OCI-LY7 (cell line): ENCODE results near the gene ANO8. TPM values are rescaled to one million over a fixed set of nuclear protein-coding genes. Genes with fewer than 3 reads are reported as not detected.

Experiments
- BruUV-seq: library from RNA; stranded (reverse); fragments of 400-500 nt; replicated peaks from 2 replicates; lab custom pipeline; 2021; lab: Mats Ljungman, UMichigan
- CTCF ChIA-PET: fragments of 300-600 bp; sonication (Branson Sonifier 250); formaldehyde crosslinking; loops from one replicate; lab custom pipeline; 2022; ENCODE audit warnings: antibody characterized with exemption; ENCODE audit not compliant: unreplicated experiment; lab: Charles Lee
- POLR2A ChIA-PET: fragments of 300-600 bp; sonication (Branson Sonifier 250); formaldehyde crosslinking; loops from one replicate; lab custom pipeline; 2022; ENCODE audit warnings: antibody characterized with exemption; lab: Charles Lee
- DNase-seq: peaks from one replicate; pipeline ENCODE4 v3.0.0-alpha.2; 2015; ENCODE audit warnings: low spot score
- H2AFZ ChIP-seq: fragments of 200-600 bp; sonication (generic), shearing (Covaris generic); 2 replicates; pipeline ENCODE4 v1.6.1; 2014; ENCODE audit warnings: mild to moderate bottlenecking, antibody characterized with exemption, low read length, moderate library complexity
- H3K27ac ChIP-seq: fragments of 200-600 bp; sonication (generic); 2 replicates; pipeline ENCODE4 v1.5.1; 2014; ENCODE audit warnings: mixed run types, low read depth, mild to moderate bottlenecking, moderate library complexity, low read length, inconsistent platforms; ENCODE audit not compliant: poor library complexity, severe bottlenecking
- H3K36me3 ChIP-seq: fragments of 200-600 bp; sonication (generic); 2 replicates; pipeline ENCODE4 v1.6.1; 2014; ENCODE audit warnings: mild to moderate bottlenecking, antibody characterized with exemption, low read length, moderate library complexity, mixed read lengths; ENCODE audit not compliant: insufficient read depth
- H3K4me1 ChIP-seq: fragments of 200-600 bp; sonication (generic); 2 replicates; pipeline ENCODE4 v1.5.1; 2014; ENCODE audit warnings: mild to moderate bottlenecking, low read length; ENCODE audit not compliant: insufficient read depth, poor library complexity, severe bottlenecking
- H3K4me2 ChIP-seq: fragments of 200-600 bp; sonication (generic); 2 replicates; pipeline ENCODE4 v1.6.1; 2014; ENCODE audit warnings: mild to moderate bottlenecking, low read length
- H3K4me3 ChIP-seq: fragments of 200-600 bp; sonication (generic); 2 replicates; pipeline ENCODE4 v1.5.1; 2014; ENCODE audit warnings: mild to moderate bottlenecking, low read depth, low read length; ENCODE audit not compliant: poor library complexity, severe bottlenecking
- H3K79me2 ChIP-seq: fragments of 200-600 bp; sonication (generic); 2 replicates; pipeline ENCODE4 v1.6.1; 2016; ENCODE audit warnings: low read depth, mild to moderate bottlenecking, low read length, moderate library complexity, mixed read lengths; ENCODE audit not compliant: insufficient read depth
- H3K9me2 ChIP-seq: fragments of 200-600 bp; sonication (generic); 2 replicates; pipeline ENCODE4 v1.6.1; 2016; ENCODE audit warnings: mild to moderate bottlenecking, low read length, mixed read lengths; ENCODE audit not compliant: insufficient read depth
- H3K9me3 ChIP-seq: fragments of 200-600 bp; sonication (generic); 2 replicates; pipeline ENCODE4 v1.6.1; 2014; ENCODE audit warnings: mild to moderate bottlenecking, mixed run types, low read length, mixed read lengths
- H4K20me1 ChIP-seq: fragments of 200-600 bp; sonication (generic); 2 replicates; pipeline ENCODE4 v1.6.1; 2014; ENCODE audit warnings: mild to moderate bottlenecking, antibody characterized with exemption, low read length, moderate library complexity, mixed read lengths; ENCODE audit not compliant: insufficient read depth
- CTCF ChIP-seq: fragments of 200-600 bp; sonication (generic); conservative IDR thresholded peaks from 2 replicates; pipeline ENCODE4 v1.5.1; 2014; ENCODE audit warnings: mild to moderate bottlenecking, antibody characterized with exemption, low read length, moderate library complexity, mixed read lengths
- EZH2phosphoT487 ChIP-seq: fragments of 200-600 bp; sonication (generic); IDR thresholded peaks from 2 replicates; pipeline ENCODE4 v1.6.1; 2018; ENCODE audit warnings: low read depth, borderline replicate concordance, mild to moderate bottlenecking, mixed run types, antibody characterized with exemption, low read length, moderate library complexity, mixed read lengths
- intact Hi-C: fragments of 100-400 bp; cut with micrococcal nuclease; formaldehyde crosslinking; loops from one replicate; pipeline ENCODE4 v1.10.0; 2022; ENCODE audit not compliant: unreplicated experiment
- total RNA-seq, 2 experiments: library from RNA; depleted of rRNA in 1 of 2; stranded (reverse); fragments of >200 nt in 1 of 2; shearing (Covaris generic) in 1 of 2; gene quantifications; 2 replicates each; pipeline ENCODE4 v1.2.3, GENCODE V29; 2014 to 2022

Gene ANO8
- total RNA-seq, 2 experiments from 2014 or later, result 4.3 to 13.5 TPM

- Histone ChIP-seq H3K9me3 (no peaks in the 10 kb centered on the region), H2AFZ (no peak overlapping the region), H3K27ac (no peak overlapping the region), H4K20me1 (no peaks in the 10 kb centered on the region), H3K4me1 (peaks cover 31% of the 10 kb centered on the region), H3K79me2 (no peaks in the 10 kb centered on the region), H3K36me3 (peaks cover 17% of the 10 kb centered on the region), H3K4me3 (no peak overlapping the region), H3K4me2 (no peak overlapping the region), H3K9me2 (no peaks in the 10 kb centered on the region)
- BruUV-seq, result no TSS peak
- TF ChIP-seq CTCF (no peak), EZH2phosphoT487 (no peak)
- POLR2A ChIA-PET, result interaction anchor here (0.9 kb wide), 1 partner anchor 26 kb away, joined by 3 read pairs; no protein-coding TSS in a partner anchor
- intact Hi-C loops, result loop anchor here (2.0 kb wide), 1 partner anchor 119 kb away; no protein-coding TSS in a partner anchor
- DNase-seq, result no peak
- CTCF ChIA-PET, result no interaction called here
Observed at GRCh38 chr19:17347361-17347760, 12.7 kb upstream of the ANO8 start.

- H3K4me2 ChIP-seq, result no peak overlapping the region
- no peak overlapping the region for H3K27ac ChIP-seq
- TF ChIP-seq CTCF (peak; percentile 88), EZH2phosphoT487 (no peak)
- peaks cover 25% of the 10 kb centered on the region for H3K4me1 ChIP-seq
- ChIA-PET CTCF (interaction anchor here (1.1 kb wide), 1 partner anchor 14 kb away, joined by 4 read pairs; no protein-coding TSS in a partner anchor), POLR2A (interaction anchor here (0.5 to 0.8 kb wide), 2 partner anchors 21 to 59 kb away, joined by 3 read pairs; partner anchors contain the start of gene BST2)
- H3K79me2 ChIP-seq, result no peaks in the 10 kb centered on the region
- H3K9me3 ChIP-seq, result no peaks in the 10 kb centered on the region
- H3K4me3 ChIP-seq, result no peak overlapping the region
- intact Hi-C loops, result loop anchor here (1.0 to 2.0 kb wide), 2 partner anchors 40 to 121 kb away; no protein-coding TSS in a partner anchor
- no peaks in the 10 kb centered on the region for H4K20me1 ChIP-seq
- peak; percentile 75 for DNase-seq
- peaks cover 28% of the 10 kb centered on the region for H3K36me3 ChIP-seq
- no peaks in the 10 kb centered on the region for H3K9me2 ChIP-seq
- no TSS peak for BruUV-seq
- H2AFZ ChIP-seq, result no peak overlapping the region
Observed at GRCh38 chr19:17346109-17346671, 11.5 kb upstream of the ANO8 start.

GRCh38 chr19:17341845-17342244 is 7.2 kb upstream of the ANO8 start:
- H3K27ac ChIP-seq, result no peak overlapping the region
- no peak for DNase-seq
- no peak overlapping the region for H3K4me3 ChIP-seq
- H3K9me2 ChIP-seq, result no peaks in the 10 kb centered on the region
- intact Hi-C loops, result no loop called here
- H3K79me2 ChIP-seq, result peaks cover 12% of the 10 kb centered on the region; the same call in 1 of the 2 replicates
- ChIA-PET POLR2A (no interaction called here), CTCF (no interaction called here)
- no peaks in the 10 kb centered on the region for H3K9me3 ChIP-seq
- peaks cover 19% of the 10 kb centered on the region for H3K4me1 ChIP-seq
- no peak overlapping the region for H2AFZ ChIP-seq
- no peak overlapping the region for H3K4me2 ChIP-seq
- no peak for TF ChIP-seq CTCF
- TF ChIP-seq EZH2phosphoT487, result no peak
- peaks cover 45% of the 10 kb centered on the region for H3K36me3 ChIP-seq
- peaks cover 7% of the 10 kb centered on the region; the same call in 1 of the 2 replicates for H4K20me1 ChIP-seq
- BruUV-seq, result no TSS peak
